Stimulated activated CD8-positive, alpha-beta memory T cell treated with anti-CD3 and anti-CD28 coated beads, Interleukin-12 subunit alpha, Interleukin-12 subunit beta, amount 100 ng/mL, for 24 hours (primary cell): ENCODE data around the gene SLC25A21.

Experiments used
- DNase-seq: peaks from one replicate; pipeline ENCODE4 v3.0.0-alpha.2; 2020; ENCODE audit errors: extremely low read depth

The SLC25A21 gene

DNA sequence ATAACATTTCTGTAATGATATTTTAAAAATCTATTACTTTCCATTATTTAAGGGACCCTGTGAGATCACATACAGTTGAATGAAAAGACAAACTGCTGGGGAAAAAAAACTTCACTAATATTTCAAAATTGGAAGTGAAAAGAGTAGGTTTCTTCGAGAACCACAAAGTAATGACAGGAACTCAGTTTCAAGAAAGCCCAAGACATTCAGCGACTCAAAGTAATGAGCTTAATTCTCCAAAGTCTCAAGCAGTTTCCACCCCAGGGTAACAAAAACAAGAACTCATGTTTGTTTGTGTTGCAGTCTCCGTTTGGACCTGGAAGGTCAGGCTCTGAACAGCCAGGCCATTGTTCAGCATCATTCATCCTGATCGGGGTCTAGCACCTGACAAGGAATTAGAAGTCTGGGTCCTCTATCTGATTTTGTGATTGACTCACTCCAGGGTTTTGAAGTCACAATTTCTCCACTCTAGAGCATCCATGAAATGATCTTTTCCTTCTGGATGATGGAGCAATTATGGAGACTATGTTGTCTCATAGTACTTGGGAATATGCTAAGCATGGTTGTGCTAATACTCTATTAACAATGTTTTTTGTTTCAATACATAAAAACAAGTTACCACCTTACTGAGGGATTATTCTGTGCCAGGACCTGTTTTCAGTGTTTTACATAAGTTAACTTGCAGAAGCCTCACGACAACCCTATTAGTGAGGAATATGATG is 126.9 kb downstream of the SLC25A21 start:
- DNase-seq = no peak

DNA sequence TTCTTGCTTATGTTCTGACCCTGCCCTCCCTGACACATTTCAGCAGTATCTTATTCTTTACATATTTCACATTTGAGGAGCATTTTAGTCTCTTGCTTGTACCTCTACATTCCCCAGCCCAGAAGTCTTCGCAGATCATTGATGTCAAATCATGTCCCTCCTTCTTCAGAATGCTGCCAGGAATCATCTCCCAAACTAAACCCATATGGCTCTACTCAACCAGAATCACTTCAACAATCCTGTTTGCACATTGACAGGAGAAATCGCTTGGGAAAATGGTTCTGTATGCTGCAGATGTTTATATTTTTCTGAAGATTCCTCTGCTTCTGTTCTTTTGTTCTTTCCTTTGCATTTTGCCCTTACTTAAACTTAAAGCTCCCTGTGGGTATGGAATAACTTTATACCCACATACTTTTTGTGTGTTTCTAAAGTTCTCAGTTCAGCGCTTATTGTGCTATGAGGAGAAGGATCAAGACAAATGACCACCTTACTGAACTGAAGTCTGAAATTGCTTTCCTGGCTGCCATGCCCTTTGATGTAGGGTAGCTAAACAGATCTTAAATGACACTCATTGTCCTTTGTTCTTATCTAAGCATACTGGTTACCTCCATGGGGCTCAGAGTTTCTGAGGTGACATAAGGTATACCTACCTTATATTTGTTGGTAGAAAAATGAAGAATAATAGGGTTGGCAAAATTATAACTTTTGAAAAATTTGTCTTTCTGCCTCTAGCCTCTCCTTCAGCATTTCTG is 134.6 kb downstream of the SLC25A21 start:
- no peak for DNase-seq

- no peak for DNase-seq
These were observed 135.6 kb downstream of the SLC25A21 start for GRCh38 chr14:37036669-37037341.

- no peak for DNase-seq
These were observed 137.0 kb downstream of the SLC25A21 start for GRCh38 chr14:37035401-37035800.

DNA sequence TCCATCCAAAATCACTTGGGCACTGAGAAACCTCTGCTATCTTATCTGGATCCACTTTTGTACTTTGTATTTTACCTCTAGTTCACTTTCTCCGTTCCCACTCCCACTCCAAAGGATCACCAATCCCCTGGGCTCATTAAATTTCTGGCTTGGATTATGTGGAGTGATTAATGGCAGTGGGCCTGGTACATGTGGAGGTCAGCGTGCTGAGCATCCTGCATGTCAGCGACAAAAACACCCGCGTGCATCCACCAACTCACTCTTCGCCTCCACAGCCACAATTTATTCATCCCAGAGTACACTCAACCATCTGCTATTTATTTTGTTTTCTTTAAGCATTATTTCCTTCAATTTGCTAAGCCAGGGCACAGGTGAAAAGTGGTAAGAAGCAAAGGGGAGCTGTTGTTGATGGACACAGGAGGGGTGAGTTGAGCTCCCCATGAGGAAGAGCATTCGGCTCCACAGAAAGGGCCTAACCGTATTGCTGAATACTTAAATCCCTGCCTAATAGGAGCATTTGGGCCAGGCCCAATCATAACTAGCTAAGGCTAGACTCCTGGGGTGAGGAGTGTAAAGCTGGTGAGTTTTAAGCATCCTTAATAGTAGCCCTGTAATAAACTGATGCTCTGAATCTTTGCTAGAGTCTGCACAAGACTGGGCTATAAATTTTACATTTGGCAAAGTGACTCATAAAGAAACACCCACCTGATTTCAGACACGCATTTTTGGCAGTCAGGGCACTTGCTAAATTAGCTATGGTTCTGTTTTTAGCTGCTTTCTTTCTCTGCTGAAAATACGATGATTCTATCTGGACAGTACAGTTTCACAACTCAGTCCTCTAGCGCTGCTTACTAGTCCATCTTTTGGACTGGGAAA is 137.8 kb downstream of the SLC25A21 start:
- no peak for DNase-seq

DNA sequence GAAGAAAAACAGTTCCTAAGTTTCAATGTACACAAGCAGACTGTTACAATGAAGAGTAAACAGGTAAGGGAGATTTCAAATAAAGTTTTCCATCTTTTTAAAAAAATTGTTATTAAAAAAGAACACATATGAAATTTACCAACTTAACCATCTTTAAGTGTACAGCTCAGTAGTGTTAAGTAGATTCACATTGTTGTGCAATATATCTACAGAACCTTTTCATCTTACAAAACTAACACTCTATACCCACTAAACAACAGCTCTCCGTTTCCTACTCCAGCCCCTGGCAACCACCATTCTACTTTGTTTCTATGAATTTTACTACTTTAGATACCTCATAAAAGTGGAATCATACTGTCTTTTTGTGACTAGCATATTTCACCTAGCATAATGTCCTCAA is 139.5 kb downstream of the SLC25A21 start:
- no peak for DNase-seq

- DNase-seq = no peak
These were observed 145.1 kb downstream of the SLC25A21 start for GRCh38 chr14:37027188-37027824.

- no peak for DNase-seq
These were observed 148.4 kb downstream of the SLC25A21 start for GRCh38 chr14:37023875-37024565.

DNA sequence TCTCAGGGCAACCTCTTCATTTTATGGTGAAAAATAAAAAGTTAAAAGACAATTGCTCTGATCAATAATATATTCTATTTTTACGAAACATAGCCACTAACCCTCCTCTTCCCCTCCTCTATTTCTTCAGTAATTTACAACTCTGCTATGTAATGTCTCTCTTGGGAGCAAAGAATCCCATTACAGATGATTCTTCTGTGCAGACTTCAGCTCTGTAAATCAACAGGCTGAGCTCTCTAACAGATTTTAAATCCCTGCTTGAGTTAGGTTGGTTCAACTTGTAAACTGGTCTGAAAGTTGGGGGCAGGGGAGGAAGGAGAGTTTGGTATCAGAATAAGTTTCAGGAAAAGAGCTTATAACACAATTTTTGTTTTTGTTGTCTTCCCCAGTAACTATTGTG is 151.0 kb downstream of the SLC25A21 start:
- no peak for DNase-seq

DNA sequence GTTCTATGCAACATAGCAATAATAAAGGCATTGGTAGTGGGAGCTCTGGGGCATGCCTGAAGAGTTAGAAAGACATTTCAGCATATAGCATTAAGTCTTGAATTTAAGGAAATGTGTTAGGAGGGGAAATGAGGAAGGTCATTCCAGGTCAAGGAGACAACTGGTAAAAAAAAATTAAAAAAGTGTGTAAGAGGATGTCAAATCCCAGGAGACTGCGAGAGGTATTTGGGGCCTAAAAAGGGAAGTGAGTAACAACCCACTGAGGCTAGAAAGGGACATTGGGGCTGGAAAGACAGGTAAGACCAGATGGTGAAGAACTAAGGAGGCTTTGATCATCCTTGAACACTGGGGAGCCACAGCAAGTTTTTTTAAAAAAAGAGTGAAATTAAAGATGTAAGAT is 152.9 kb downstream of the SLC25A21 start:
- DNase-seq = no peak

- no peak for DNase-seq
These were observed 153.7 kb downstream of the SLC25A21 start for GRCh38 chr14:37018571-37019240.

DNA sequence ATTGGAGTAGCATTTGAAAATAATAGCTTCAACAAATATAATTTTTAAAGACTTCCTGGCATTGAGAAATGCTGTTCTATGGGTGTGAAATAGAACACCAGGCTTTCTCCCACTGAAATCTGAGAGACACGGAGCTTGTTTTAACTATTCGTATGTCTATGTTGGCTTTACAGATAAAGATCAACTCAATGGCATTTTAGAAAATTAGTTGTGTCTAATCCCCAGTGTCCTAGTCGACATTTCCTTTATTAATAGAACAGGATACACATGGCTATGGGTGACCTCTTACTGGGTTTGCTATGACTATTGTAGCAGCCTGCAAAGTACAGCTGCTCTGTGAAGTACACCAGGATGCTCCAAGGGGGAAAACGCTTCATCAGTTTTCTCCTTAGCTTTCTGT is 159.3 kb downstream of the SLC25A21 start:
- no peak for DNase-seq

DNA sequence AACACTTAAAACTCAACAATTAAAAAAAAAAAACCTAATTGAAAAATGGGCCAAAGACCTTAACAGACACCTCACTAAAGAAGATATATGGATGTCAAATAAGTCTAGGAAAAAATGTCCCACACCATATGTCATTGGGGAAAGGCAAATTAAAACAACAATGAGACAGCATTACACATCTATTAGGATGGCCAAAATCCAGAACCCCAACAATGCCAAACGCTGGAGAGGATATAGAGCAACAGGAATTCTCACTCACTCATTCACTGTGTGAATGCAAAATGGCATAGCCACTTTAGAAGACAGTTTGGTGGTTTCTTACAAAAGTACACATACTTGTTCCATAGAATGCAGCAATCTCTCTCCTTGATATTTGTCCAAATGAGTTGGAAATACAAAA is 173.7 kb downstream of the SLC25A21 start:
- no peak for DNase-seq

DNA sequence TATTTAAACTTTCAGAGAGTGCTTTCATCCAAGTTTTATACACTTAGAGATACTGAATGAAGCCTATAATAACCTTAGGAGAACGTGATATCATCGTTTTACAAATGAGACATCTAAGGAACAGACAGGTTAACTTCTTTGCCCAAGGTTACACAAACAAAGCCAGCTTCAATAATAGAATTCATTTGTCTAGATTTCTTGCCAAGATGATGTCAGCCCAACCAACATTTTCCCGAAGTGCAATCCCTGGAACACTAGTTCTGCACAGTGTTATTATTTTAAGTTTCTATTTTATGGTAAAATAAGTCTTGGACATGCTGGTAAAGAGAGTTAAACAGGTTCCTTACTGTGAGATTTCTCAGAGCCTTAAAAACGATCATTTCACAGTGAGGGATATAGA is 174.6 kb downstream of the SLC25A21 start:
- no peak for DNase-seq

- no peak for DNase-seq
These were observed 175.4 kb downstream of the SLC25A21 start for GRCh38 chr14:36996857-36997590.

DNA sequence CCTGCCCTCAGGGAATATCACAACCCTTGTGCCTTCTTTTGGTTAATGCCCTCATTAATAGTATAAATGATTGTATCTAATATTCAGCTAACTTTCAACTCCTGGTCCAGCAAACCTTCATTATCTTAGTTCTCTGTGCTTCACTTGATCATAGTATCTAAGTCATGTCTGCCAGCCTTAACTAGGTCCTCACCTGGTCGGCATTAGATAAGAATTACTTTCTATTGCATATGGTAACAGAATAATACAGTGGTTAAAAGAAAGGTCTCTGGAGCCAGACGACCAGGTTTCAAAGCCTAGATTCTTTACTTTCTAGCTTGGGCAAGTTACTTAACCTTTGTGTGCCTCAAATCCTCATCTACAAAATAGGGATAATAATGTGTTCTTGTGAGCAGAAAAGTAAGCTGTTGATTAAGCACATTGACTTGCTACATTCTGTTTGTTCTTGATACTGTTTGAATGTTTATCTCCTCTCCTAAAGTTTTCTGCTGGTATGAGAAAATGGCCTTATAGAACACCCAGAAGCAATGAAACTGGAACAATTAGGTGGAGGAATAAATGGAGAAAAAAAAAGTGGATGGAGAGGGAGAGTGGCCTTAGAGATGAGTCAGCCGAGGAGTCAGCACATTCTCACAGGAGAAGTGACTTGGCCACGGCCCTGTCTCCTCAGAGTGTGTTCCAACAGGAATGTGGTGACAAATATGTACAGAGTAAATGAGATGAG is 176.1 kb downstream of the SLC25A21 start:
- no peak for DNase-seq

- no peak for DNase-seq
These were observed 182.6 kb downstream of the SLC25A21 start for GRCh38 chr14:36989806-36990205.

- no peak for DNase-seq
These were observed 183.4 kb downstream of the SLC25A21 start for GRCh38 chr14:36988989-36989388.

- DNase-seq = no peak
These were observed 183.8 kb downstream of the SLC25A21 start for GRCh38 chr14:36988568-36988967.
